Occipital lobe (tissue), 2 donors: ENCODE data around the gene TBC1D5. TPM values are rescaled to one million over a fixed set of nuclear protein-coding genes. Genes with fewer than 3 reads are reported as not detected.

ENCODE experiments used
- DNase-seq: peaks from one replicate; lab custom pipeline; 2025; lab: John Stamatoyannopoulos, UW
- total RNA-seq: library from RNA; depleted of rRNA; stranded (reverse); fragments of >200 nt; gene quantifications from one replicate; pipeline ENCODE4 v1.2.3, GENCODE V29; 2014

TBC1D5 gene
- total RNA-seq, 1 donor from 2014 or later, result 110 TPM

- DNase-seq, result no peak
Observed at GRCh38 chr3:17489139-17489538, 253.3 kb downstream of the TBC1D5 start.

DNA sequence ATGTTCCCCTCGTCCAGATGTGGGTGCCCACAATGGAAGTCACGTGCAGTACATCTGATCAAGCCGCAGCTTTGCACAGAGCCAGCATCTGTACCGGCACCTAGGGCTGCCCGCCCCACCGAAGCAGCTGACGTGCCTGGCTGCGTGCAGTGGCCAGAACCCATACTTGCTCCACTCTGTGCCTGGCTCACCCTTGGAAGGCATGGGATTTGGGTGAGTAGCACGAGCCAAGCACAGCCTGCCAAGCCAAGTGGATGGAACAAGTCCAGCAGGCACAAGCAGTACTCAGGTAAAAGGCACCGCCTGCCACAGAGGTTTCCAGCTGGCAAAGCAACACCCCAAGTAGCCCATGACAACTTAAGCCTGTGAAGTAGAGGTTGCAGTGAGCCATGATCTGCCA is 261.3 kb downstream of the TBC1D5 start:
- DNase-seq, result no peak

DNA sequence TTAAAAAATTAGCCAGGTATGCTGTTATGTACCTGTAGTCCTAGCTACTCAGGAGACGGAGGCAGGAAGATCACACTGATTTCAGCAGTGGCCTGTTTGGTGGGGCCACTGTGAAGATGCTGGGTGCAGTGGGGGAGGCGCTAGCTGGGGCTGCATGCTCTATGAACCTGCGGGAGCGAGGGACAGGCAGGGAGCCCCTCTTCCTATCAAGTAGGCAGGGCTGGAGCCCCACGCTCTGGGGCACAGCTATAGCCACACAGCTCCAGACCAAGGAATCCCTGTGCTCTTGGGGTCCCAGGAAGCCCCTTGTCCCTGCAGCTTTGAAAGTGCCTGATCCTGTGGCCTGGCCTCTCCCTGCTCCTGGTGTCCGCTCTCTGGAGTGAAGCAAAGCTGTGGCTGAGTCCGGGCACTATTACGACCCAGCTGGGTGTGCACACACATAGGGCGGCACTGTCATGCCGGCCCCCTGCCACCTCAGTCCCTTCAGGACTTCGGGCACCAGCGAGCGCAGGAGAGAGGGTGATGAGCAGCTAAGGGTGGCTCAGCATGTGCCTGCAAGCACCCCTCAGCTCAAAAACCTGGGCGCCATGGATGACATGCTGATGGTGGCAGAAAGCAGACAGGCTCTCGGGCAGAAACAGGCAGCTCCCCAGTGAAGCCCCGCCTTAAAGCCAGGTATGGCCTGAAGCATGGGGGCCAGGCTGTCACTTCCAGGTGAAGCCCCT is 262.6 kb downstream of the TBC1D5 start:
- no peak for DNase-seq

GRCh38 chr3:17478673-17479072 is 263.8 kb downstream of the TBC1D5 start:
- no peak for DNase-seq

DNA sequence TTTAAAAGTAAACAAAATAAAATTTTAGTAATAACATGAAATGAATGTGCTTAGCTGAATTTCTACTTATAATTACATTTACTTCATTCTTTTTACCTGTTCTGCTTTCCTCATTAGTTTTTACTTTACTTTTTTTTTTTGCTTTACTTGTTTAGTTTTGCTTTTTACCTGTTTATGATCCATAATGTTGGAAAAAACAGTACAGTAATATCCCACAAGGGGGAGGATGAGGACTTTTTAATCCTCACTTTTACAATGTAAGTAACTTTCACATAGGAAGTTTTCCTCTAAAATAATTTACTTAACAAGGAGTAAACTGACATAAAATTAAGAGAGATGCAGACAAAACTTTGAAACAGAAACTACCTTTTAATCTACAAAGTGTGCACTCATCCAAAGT is 268.7 kb downstream of the TBC1D5 start:
- DNase-seq, result no peak

GRCh38 chr3:17469954-17470353 is 272.5 kb downstream of the TBC1D5 start:
- no peak for DNase-seq

GRCh38 chr3:17469520-17469919 is 272.9 kb downstream of the TBC1D5 start:
- DNase-seq, result no peak

DNA sequence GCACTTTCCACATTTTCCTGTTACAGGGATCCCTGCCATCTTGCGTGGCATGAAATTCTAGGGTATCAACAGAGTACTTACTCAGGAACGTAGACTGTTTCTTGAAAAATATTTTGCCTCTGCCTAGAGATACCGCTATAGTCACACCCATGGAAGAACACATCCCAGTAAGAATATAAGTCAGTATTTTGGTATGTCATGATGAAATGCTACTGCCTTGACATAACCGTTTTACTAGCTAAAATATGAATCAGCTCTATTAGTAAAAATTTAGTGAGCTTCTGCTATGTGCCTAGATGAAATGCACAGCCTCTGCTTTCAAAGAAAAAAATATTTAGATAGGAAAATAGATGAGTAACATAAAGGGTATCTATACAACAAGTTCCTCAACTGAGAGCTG is 276.4 kb downstream of the TBC1D5 start:
- no peak for DNase-seq

DNA sequence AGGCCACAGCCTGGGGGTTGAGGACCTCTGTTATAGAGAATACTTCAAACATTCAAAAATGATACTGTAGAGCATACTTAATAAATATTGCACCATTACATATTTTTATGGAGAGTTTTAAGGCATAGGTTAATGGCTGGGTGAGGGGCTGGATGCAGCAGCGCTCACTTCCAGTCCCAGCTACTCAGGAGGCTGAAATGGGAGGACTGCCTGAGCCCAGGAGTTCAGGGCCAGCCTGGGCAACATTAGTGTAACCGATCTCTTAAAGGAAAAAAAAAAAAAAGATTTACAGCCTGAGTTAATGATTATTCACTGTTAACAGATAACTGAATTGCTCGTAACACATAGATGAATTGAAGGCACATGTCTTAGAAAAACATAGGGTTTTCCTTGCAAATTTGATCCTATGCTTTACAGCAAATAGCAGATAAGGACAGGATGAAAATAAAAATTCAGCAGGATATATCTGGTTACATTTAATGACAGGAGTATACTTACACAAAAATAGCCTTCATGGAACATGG is 282.9 kb downstream of the TBC1D5 start:
- DNase-seq, result no peak

DNA sequence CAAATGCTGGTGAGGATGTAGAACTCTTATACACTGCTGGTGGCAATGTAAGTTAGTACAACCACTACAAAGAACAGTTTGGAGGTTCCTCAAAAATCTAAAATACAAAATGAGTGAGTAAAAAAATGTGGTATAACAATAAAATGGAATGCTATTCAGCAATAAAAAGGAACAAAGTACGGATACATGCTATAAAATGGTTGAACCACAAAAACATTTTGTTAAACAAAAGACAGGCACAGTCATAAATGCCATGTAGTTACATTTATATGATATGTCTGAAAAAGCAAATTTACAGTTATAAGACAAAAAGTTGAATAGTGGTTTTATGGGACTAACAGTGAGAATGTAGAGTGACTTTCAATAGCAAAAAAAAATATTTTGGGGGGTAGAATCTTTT is 285.8 kb downstream of the TBC1D5 start:
- no peak for DNase-seq

DNA sequence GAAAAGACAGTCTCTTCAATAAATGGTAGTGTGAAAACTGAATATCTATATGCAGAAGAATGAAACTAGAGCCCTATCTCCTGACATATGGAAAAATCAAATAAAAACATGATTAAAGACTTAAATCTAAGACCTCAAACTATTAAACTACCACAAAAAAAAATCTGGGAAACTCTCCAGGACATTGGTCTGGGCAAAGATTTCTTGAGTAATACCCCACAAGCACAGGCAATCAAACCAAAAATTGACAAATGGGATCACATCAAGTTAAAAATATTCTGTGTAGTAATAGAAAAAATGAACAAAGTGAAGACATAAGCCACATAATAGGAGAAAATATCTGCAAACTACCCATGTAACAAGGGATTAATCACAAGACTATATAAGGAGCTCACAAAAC is 286.4 kb downstream of the TBC1D5 start:
- DNase-seq, result no peak

- no peak for DNase-seq
Observed at GRCh38 chr3:17444865-17445264, 297.6 kb downstream of the TBC1D5 start.

DNA sequence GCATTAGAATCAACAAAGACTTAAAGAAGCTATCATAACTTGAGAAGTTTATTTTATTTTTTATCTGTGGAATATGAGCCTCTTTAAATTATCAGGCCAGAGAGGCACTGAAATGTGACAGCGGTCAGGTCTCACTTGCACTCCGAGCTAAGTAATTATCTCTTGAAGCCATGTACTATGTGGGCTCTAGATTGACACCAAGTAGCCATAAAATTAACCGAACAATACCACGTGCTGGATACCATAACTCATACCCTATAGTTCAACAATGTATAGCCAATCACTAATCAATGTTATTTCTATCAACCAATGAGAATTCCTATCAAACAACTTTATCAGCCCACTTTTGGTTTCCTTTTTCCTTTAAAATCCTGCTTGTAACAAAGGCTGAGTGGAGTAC is 299.3 kb downstream of the TBC1D5 start:
- DNase-seq, result no peak

GRCh38 chr3:17442332-17443049 is 299.9 kb downstream of the TBC1D5 start:
- no peak for DNase-seq

DNA sequence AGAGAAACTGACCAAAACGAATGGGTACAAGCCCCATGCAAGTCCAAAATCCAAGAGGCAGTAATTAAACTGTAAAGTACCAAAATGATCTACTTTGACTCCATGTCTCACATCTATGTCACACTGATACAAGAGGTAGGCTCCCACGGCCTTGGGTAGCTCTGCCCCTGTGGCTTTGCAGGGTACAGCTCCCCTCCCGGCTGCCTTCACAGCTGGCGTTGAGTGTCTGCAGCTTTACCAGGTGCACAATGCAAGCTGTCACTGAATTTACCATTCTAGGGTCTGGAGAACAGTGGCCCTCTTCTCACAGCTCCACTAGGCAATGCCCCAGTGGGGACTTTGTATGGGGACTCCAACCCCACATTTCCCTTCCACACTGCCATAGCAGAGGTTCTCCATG is 308.6 kb downstream of the TBC1D5 start:
- DNase-seq, result no peak

DNA sequence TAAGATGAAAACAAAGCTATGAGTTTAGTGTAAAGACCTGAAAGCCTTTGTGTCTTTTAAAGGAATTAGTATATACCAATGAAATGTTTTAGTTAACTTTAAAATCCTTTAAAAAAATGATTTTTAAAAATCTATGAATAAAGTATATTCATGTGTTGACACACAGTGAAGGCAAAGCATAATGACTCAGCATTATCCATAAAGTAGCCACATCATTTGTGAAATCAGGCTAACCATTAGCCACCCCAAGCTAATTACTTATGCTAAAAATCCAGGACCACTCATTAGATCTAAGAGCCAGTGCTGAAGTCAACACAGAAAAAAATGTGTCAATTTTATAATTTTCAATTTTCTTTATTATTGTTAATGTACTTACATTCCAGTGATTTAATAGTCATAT is 310.2 kb downstream of the TBC1D5 start:
- no peak for DNase-seq

DNA sequence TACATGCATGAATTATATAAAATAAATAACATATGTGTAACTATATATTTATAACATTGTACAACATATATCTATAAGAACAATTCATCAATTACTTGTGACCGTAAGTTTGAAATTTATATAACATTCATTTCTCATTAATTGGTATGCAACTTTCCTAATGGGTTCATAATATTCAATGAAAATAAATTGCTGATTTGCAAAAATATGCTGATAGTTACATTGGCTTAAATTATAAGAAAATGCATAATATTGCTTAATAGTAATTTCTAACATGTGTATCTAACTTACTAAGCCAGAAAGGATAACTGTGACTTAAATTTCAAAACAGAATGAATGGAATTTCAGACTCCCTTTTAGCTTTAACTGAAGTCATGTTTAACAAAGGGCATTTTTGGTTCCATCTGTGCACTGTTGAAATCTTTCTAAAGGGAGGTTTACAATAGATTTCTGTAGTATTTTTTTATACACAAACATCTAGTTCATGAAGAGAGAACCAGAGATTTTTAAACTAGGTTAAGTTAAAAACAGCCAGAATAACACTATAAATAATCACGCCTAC is 310.9 kb downstream of the TBC1D5 start:
- DNase-seq, result no peak

DNA sequence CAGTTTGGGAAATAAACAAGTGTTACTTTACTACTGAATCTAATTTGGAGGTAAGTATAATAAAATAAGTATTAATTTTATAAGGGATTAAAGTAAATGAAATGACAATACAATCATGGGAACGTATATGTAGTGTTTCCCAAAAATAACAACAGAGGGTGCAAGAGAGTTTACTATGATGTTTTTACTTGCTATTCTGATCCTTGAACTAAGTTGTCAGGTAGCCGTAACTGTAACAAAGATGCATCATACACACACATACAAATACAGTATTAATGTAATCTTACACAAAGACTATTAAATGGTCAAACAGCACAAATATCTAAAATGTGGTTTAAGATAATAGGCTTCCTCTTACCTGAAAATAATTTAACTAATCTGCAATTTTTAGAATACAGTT is 311.4 kb downstream of the TBC1D5 start:
- DNase-seq, result no peak

GRCh38 chr3:17430582-17430981 is 311.8 kb downstream of the TBC1D5 start:
- no peak for DNase-seq

DNA sequence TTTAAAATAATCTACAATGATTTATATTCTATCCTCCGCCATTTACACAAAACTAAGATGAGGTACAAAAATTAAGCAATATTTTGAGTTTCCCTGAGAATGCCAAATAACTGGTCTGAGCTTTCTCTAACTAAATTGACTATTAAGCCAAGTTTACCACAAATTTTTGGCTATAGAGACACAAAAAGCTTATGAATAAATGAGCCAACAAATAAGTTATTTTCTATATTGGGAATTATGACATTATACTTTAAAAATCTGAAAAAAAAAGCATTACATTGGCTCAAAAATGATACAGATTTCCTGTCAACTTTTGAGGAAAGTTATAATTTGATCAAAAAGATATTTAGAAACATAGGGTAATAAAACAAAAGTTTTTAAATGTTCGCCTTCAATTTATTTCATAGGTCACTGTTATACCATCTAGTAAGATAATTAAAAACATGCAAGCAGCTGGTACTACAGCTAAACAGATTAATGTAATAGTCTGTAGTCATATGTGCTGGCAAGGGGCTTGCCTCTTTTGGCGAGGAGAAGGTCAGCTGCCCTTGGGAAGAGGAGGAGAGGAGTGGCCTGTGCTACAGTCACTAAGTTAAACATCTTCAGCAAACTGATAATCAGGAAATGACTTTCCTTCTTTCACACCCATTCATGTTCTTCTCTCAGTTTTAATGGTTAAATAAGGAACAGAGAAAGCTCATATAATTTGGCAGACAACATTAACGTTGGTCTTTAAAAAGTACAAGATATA is 318.5 kb downstream of the TBC1D5 start:
- DNase-seq, result no peak

GRCh38 chr3:17422636-17423035 is 319.8 kb downstream of the TBC1D5 start:
- DNase-seq, result no peak

GRCh38 chr3:17420668-17421067 is 321.8 kb downstream of the TBC1D5 start:
- no peak for DNase-seq
